ENCODE data around the gene SLAMF8.

- no peak for TF ChIP-seq POLR2A (IDR thresholded peaks at IDR 0.05)
- no peak for TF ChIP-seq CTCF (IDR thresholded peaks at IDR 0.05)
Measured at GRCh38 chr1:159867664-159868026, 41.0 kb downstream of the SLAMF8 start.

All from suprapubic skin (tissue), 3 donors.